Measurements from ENCODE around the gene SLC25A41. TPM values are rescaled to one million over a fixed set of nuclear protein-coding genes. Genes with fewer than 3 reads are reported as not detected.

Gene SLC25A41
- total and polyA plus RNA-seq, 2 of the 13 experiments (the other 11 are each of a cell fraction or from before 2014, with no cell fraction given), result 0.33 to 0.95 TPM

DNA sequence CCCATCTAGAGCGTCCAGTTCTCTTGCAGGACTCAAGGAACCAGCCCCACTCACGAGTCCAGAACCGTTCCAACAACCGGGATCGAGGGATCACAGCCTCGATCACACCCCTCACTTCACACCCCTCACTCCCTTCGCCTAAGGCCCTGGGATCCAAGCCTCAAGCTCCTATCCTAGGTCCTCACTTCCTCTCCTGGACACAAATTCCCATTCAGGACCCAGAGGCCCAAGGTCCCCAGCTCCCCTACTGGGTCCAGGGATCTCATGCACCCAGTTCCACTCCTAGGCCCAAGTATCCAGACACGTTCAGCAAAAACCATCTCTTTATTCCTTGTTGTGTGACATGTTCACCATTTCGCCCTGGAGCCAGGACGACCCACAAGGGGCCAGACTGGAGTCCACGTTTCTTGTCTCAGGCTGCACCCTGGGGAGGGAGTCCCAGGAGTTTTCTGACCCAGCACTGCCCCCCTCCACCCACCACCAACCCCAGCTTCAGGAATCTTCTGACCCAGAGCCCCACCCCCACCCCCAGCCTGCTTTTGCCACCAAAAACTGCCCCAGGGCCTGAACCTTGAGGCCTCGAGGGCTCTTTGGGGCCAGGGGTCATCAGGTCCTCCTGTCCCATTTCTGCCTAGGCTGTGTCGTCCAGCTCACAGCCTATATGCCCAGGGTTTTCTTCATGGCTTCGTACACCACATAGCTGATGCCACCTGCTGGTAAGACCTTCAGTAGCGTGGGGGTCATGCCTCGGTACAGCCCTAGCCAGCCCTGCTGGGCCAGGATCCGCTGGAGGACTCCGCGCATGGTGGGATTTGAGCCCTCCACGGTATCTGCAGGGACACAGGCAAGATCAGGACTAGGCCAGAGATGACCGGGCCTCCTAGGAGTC lies 7.6 kb downstream of the SLC25A41 start (continued):
- TF ChIP-seq, protein P1, sequence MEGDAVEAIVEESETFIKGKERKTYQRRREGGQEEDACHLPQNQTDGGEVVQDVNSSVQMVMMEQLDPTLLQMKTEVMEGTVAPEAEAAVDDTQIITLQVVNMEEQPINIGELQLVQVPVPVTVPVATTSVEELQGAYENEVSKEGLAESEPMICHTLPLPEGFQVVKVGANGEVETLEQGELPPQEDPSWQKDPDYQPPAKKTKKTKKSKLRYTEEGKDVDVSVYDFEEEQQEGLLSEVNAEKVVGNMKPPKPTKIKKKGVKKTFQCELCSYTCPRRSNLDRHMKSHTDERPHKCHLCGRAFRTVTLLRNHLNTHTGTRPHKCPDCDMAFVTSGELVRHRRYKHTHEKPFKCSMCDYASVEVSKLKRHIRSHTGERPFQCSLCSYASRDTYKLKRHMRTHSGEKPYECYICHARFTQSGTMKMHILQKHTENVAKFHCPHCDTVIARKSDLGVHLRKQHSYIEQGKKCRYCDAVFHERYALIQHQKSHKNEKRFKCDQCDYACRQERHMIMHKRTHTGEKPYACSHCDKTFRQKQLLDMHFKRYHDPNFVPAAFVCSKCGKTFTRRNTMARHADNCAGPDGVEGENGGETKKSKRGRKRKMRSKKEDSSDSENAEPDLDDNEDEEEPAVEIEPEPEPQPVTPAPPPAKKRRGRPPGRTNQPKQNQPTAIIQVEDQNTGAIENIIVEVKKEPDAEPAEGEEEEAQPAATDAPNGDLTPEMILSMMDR (CRISPR knock-in tag; IDR thresholded peaks at IDR 0.05), result peak; percentile 73
- TF ChIP-seq, protein P2, sequence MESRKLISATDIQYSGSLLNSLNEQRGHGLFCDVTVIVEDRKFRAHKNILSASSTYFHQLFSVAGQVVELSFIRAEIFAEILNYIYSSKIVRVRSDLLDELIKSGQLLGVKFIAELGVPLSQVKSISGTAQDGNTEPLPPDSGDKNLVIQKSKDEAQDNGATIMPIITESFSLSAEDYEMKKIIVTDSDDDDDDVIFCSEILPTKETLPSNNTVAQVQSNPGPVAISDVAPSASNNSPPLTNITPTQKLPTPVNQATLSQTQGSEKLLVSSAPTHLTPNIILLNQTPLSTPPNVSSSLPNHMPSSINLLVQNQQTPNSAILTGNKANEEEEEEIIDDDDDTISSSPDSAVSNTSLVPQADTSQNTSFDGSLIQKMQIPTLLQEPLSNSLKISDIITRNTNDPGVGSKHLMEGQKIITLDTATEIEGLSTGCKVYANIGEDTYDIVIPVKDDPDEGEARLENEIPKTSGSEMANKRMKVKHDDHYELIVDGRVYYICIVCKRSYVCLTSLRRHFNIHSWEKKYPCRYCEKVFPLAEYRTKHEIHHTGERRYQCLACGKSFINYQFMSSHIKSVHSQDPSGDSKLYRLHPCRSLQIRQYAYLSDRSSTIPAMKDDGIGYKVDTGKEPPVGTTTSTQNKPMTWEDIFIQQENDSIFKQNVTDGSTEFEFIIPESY (CRISPR knock-in tag; IDR thresholded peaks at IDR 0.05), result peak; percentile 96
- TF ChIP-seq, protein P3, sequence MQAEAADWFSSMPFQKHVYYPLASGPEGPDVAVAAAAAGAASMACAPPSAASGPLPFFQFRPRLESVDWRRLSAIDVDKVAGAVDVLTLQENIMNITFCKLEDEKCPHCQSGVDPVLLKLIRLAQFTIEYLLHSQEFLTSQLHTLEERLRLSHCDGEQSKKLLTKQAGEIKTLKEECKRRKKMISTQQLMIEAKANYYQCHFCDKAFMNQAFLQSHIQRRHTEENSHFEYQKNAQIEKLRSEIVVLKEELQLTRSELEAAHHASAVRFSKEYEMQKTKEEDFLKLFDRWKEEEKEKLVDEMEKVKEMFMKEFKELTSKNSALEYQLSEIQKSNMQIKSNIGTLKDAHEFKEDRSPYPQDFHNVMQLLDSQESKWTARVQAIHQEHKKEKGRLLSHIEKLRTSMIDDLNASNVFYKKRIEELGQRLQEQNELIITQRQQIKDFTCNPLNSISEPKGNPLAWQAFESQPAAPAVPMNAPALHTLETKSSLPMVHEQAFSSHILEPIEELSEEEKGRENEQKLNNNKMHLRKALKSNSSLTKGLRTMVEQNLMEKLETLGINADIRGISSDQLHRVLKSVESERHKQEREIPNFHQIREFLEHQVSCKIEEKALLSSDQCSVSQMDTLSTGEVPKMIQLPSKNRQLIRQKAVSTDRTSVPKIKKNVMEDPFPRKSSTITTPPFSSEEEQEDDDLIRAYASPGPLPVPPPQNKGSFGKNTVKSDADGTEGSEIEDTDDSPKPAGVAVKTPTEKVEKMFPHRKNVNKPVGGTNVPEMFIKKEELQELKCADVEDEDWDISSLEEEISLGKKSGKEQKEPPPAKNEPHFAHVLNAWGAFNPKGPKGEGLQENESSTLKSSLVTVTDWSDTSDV (CRISPR knock-in tag; IDR thresholded peaks at IDR 0.05), result peak; percentile 47; the same call in 1 of the 2 replicates
- peak; percentile 54 for TF ChIP-seq SMC3 (IDR thresholded peaks at IDR 0.05; ENCODE audit: low read length)
- no peak for TF ChIP-seq NCOA1 (CRISPR knock-in tag; IDR thresholded peaks at IDR 0.05)
- TF ChIP-seq MXI1 (IDR thresholded peaks at IDR 0.05; ENCODE audit: borderline replicate concordance, low read depth, low read length), result 0 out of 3 replicates have a peak, but pooled peaks have one; percentile 20
- 0 out of 2 replicates have a peak, but pooled peaks have one; percentile 18 for TF ChIP-seq ZNF430 (CRISPR knock-in tag; IDR thresholded peaks at IDR 0.05)
- TF ChIP-seq ZNF556 (CRISPR knock-in tag; IDR thresholded peaks at IDR 0.05; ENCODE audit: borderline replicate concordance), result no peak
- TF ChIP-seq RNF2 (conservative IDR thresholded peaks at IDR 0.05; ENCODE audit: low read depth), result 0 out of 2 replicates have a peak, but pooled peaks have one; percentile 7
- TF ChIP-seq, protein P4, sequence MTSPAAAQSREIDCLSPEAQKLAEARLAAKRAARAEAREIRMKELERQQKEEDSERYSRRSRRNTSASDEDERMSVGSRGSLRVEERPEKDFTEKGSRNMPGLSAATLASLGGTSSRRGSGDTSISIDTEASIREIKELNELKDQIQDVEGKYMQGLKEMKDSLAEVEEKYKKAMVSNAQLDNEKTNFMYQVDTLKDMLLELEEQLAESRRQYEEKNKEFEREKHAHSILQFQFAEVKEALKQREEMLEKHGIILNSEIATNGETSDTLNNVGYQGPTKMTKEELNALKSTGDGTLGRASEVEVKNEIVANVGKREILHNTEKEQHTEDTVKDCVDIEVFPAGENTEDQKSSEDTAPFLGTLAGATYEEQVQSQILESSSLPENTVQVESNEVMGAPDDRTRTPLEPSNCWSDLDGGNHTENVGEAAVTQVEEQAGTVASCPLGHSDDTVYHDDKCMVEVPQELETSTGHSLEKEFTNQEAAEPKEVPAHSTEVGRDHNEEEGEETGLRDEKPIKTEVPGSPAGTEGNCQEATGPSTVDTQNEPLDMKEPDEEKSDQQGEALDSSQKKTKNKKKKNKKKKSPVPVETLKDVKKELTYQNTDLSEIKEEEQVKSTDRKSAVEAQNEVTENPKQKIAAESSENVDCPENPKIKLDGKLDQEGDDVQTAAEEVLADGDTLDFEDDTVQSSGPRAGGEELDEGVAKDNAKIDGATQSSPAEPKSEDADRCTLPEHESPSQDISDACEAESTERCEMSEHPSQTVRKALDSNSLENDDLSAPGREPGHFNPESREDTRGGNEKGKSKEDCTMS (CRISPR knock-in tag; conservative IDR thresholded peaks at IDR 0.05), result no peak
- TF ChIP-seq ZBTB7A (CRISPR knock-in tag; IDR thresholded peaks at IDR 0.05), result no peak
- TF ChIP-seq ZBTB38 (CRISPR knock-in tag; IDR thresholded peaks at IDR 0.05), result peak; percentile 81
- TF ChIP-seq, protein P5, sequence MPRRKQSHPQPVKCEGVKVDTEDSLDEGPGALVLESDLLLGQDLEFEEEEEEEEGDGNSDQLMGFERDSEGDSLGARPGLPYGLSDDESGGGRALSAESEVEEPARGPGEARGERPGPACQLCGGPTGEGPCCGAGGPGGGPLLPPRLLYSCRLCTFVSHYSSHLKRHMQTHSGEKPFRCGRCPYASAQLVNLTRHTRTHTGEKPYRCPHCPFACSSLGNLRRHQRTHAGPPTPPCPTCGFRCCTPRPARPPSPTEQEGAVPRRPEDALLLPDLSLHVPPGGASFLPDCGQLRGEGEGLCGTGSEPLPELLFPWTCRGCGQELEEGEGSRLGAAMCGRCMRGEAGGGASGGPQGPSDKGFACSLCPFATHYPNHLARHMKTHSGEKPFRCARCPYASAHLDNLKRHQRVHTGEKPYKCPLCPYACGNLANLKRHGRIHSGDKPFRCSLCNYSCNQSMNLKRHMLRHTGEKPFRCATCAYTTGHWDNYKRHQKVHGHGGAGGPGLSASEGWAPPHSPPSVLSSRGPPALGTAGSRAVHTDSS (CRISPR knock-in tag; conservative IDR thresholded peaks at IDR 0.05), result no peak

All from HepG2 (cell line).